SH-SY5Y (cell line): ENCODE results near the gene MYL9.

ENCODE experiments used
- GATA2 ChIP-seq: IDR thresholded peaks from 2 replicates; pipeline ENCODE4 v1.6.1; 2011; ENCODE audit warnings: mild to moderate bottlenecking, low read depth, low read length
- GATA3 ChIP-seq: IDR thresholded peaks from 2 replicates; pipeline ENCODE4 v1.6.1; 2011; ENCODE audit warnings: low read depth, mild to moderate bottlenecking, low read length, moderate library complexity

- TF ChIP-seq GATA2 (no peak), GATA3 (no peak)
These were observed 7.6 kb downstream of the MYL9 start for GRCh38 chr20:36548704-36549627.
